WTC11 (cell line): ENCODE data around the gene CIAO2A.

Source experiments
- CTCF ChIP-seq: fragments of 200-600 bp; IDR thresholded peaks from 2 replicates; pipeline ENCODE4 v1.8.0; 2022; ENCODE audit warnings: antibody characterized with exemption
- OVOL2 ChIP-seq: fragments of 250-450 bp; sonication (Bioruptor Pico); IDR thresholded peaks from 2 replicates; pipeline ENCODE4 v1.9.0; 2021; ENCODE audit warnings: mild to moderate bottlenecking, borderline replicate concordance
- TEAD4 ChIP-seq: sonication (generic); formaldehyde crosslinking; IDR thresholded peaks from 2 replicates; pipeline ENCODE4 v1.8.0; 2022; ENCODE audit warnings: mild to moderate bottlenecking, missing genetic modification reagents
- ZNF219 ChIP-seq: sonication (generic); formaldehyde crosslinking; IDR thresholded peaks from 2 replicates; pipeline ENCODE4 v1.8.0; 2023; ENCODE audit warnings: missing genetic modification reagents, mild to moderate bottlenecking, borderline replicate concordance
- ZNF263 ChIP-seq: sonication (generic); formaldehyde crosslinking; IDR thresholded peaks from 2 replicates; pipeline ENCODE4 v1.8.1; 2022; ENCODE audit warnings: low read depth, mild to moderate bottlenecking, moderate library complexity, missing genetic modification reagents
- TF ChIP-seq, protein P1 (sequence below): sonication (generic); formaldehyde crosslinking; IDR thresholded peaks from 2 replicates; pipeline ENCODE4 v1.8.0; 2022; ENCODE audit warnings: mild to moderate bottlenecking, missing genetic modification reagents
- TF ChIP-seq, protein P2 (sequence below): sonication (generic); formaldehyde crosslinking; IDR thresholded peaks from 2 replicates; pipeline ENCODE4 v1.8.0; 2022; ENCODE audit warnings: mild to moderate bottlenecking, missing genetic modification reagents

- no peak for TF ChIP-seq CTCF
- no peak for TF ChIP-seq ZNF263 (CRISPR knock-in tag)
- TF ChIP-seq, protein P1, sequence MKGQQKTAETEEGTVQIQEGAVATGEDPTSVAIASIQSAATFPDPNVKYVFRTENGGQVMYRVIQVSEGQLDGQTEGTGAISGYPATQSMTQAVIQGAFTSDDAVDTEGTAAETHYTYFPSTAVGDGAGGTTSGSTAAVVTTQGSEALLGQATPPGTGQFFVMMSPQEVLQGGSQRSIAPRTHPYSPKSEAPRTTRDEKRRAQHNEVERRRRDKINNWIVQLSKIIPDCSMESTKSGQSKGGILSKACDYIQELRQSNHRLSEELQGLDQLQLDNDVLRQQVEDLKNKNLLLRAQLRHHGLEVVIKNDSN (CRISPR knock-in tag): no peak
- TF ChIP-seq, protein P2, sequence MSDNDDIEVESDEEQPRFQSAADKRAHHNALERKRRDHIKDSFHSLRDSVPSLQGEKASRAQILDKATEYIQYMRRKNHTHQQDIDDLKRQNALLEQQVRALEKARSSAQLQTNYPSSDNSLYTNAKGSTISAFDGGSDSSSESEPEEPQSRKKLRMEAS (CRISPR knock-in tag): no peak
- no peak for TF ChIP-seq ZNF219
- no peak for TF ChIP-seq TEAD4
- TF ChIP-seq OVOL2 (CRISPR knock-in tag): no peak
These were observed 28.0 kb upstream of the CIAO2A start for GRCh38 chr15:64121614-64122013.
